Mucosa of stomach (tissue), 1 donor: ENCODE results near the gene MPHOSPH10.
"Not testable (repeated sequence)": the region's sequence is repeated elsewhere in the genome, so short reads cannot be mapped to it uniquely, and the experiment has no call there.

Experiments used
- H3K27me3 ChIP-seq: one replicate; pipeline ENCODE4 v1.7.0; 2013; ENCODE audit warnings: mild to moderate bottlenecking, low read length; ENCODE audit not compliant: control insufficient read depth, insufficient read depth
- H3K36me3 ChIP-seq: one replicate; pipeline ENCODE4 v1.7.0; 2013; ENCODE audit warnings: low read length; ENCODE audit not compliant: control insufficient read depth, insufficient read depth
- H3K4me1 ChIP-seq: one replicate; pipeline ENCODE4 v1.7.0; 2013; ENCODE audit warnings: mild to moderate bottlenecking, low read length; ENCODE audit not compliant: control insufficient read depth, insufficient read depth
- H3K4me3 ChIP-seq: one replicate; pipeline ENCODE4 v1.7.0; 2013; ENCODE audit warnings: low read length
- H3K9ac ChIP-seq: one replicate; pipeline ENCODE4 v1.7.0; 2013; ENCODE audit warnings: mild to moderate bottlenecking, low read length, moderate library complexity
- H3K9me3 ChIP-seq: one replicate; pipeline ENCODE4 v1.7.0; 2013; ENCODE audit warnings: mild to moderate bottlenecking, low read length, moderate library complexity; ENCODE audit not compliant: control insufficient read depth
- donor health status: Pancreatic carcinoma.

Gene MPHOSPH10

DNA sequence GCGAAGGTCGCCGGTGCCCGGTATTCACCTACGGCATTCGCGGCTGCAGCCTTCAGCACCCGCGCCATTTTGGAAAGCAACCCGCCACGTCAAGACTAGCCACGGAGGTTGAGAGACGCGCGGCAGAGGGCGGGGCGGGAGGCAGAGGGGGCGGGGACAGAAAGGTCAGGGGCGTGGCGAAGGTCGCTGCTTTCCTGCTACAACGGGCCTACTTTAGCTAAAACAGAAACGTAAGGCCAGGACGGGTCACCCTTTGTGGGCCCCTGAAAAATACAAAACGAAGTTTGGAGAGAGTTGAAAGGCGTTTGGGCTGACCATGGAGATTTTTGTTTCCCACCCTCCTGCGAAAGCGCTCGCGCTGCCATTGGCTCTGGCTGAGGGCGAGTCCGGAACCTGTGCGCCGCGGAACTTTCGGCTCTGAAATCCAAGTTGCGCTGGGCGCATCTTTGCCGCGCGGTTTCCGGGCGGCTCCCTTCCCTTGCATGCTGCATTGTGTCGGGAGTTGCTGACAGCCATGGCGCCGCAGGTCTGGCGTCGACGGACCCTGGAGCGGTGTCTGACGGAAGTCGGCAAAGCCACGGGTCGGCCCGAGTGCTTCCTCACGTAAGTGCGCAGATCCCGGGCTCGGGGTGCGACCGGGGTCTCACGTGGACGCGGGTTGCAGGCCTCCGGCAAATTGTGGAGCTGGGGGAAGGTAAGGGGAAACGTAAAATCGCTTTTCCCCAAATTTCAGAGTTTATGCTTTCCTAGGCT lies at the start of gene MPHOSPH10, which contains the start of gene MCEE:
Gene MPHOSPH10, plus strand, starts transcription at position 483 of the 753 bp plus-strand sequence. Its CDS starts 32 bp downstream, at position 515.
Gene MCEE, minus strand, starts transcription at position 78 of the 753 bp plus-strand sequence. Its CDS starts 10 bp downstream, at position 68.
- Histone ChIP-seq H3K4me3 (peak within 1 kb of the TSS; percentile 94), H3K9me3 (no peaks in the 10 kb centered on the region), H3K27me3 (no peaks in the 10 kb centered on the region), H3K4me1 (no peaks in the 10 kb centered on the region), H3K36me3 (no peaks in the 10 kb centered on the region), H3K9ac (peak within 1 kb of the TSS; percentile 91)

DNA sequence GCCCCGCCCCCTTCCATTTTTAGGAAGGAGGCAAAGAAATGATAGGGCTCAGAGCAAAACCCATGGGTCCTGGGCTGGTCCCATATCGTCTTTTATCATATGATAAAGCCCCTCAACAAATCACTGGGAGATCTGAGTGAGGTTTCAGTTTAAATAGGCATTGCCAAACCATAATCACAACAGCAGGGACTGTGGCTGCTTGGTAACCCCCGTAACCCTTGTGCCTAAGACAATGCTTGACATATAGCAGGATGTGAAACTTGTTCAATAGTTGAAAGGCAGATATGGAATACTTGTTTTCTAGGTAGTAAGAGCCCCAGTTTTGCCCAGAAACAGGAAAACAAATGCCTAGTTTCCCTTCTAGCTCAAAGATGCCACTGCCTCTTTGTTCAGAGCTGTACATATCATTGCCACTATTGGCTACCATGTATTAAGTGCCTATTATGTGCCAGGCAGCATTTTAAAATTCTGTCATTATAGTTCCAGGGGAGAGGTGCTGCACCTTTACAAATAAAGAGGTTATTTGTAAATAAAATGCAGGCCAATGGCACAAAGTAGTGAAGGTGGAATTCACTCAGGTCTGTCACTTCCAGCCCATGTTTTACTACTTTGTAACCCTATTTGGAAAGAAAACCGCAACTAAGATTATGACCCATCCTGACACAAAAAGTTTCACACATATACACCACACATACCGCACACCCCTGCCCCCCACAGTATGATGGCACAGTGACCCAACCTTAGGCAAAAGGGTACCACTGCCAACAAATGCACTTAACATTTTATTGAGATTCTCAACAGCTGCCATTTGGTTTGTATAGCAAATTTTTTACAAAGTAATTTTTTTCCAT lies 47.8 kb upstream of the MPHOSPH10 start:
- H3K4me1 ChIP-seq = no peaks in the 10 kb centered on the region
- no peaks in the 10 kb centered on the region for H3K9me3 ChIP-seq
- no peak overlapping the region for H3K4me3 ChIP-seq
- no peak overlapping the region for H3K9ac ChIP-seq
- H3K27me3 ChIP-seq = no peaks in the 10 kb centered on the region
- H3K36me3 ChIP-seq = no peaks in the 10 kb centered on the region

GRCh38 chr2:71083297-71083696 lies 47.1 kb upstream of the MPHOSPH10 start:
- not testable (repeated sequence) for H3K36me3 ChIP-seq, H3K9me3 ChIP-seq, H3K27me3 ChIP-seq, H3K4me1 ChIP-seq, H3K4me3 ChIP-seq, H3K9ac ChIP-seq

DNA sequence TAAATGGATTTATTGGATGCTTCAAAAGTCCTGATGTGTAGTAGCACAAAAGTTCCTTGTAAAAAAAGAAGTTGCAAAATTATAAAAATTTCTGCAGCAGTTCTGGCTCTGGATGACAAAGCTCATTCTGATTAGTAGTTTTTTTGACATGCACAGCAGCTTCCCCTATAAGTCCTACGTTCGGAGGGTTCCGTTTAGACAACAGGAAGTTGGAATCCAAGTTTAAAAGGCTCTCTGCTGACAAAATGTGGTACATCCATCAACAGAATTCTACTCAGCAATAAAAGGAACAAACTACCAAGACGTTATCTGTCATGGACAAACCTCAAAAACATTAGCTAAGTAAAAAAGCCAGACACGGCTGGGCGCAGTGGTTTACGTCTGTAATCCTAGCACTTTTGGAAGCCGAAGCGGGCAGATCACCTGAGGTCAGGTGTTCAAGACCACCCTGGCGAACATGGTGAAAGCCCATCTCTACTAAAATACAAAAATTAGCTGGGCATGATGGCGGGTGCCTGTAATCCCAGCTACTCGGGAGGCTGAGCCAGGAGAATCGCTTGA lies 46.6 kb upstream of the MPHOSPH10 start:
- not testable (repeated sequence) for H3K4me1 ChIP-seq, H3K4me3 ChIP-seq, H3K36me3 ChIP-seq, H3K9me3 ChIP-seq, H3K9ac ChIP-seq, H3K27me3 ChIP-seq

GRCh38 chr2:71085325-71086003 lies 45.0 kb upstream of the MPHOSPH10 start:
- H3K9ac ChIP-seq, H3K4me1 ChIP-seq, H3K9me3 ChIP-seq, H3K4me3 ChIP-seq, H3K27me3 ChIP-seq, H3K36me3 ChIP-seq: not testable (repeated sequence)

GRCh38 chr2:71089475-71089874 lies 41.0 kb upstream of the MPHOSPH10 start:
- H3K9me3 ChIP-seq, H3K36me3 ChIP-seq, H3K4me3 ChIP-seq, H3K9ac ChIP-seq, H3K27me3 ChIP-seq, H3K4me1 ChIP-seq: not testable (repeated sequence)

DNA sequence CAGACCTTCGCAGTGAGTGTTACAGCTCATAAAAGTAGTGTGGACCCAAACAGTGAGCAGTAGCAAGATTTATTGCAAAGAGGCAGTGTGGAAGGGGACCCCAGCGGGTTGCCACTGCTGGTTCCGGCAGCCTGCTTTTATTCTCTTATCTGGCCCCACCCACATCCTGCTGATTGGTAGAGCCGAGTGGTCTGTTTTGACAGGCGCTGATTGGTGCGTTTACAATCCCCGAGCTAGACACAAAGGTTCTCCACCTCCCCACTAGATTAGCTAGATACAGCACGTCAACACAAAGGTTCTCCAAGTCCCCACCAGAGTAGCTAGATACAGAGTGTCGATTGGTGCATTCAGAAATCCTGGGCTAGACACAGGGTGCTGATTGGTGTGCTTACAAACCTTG lies 38.6 kb upstream of the MPHOSPH10 start:
- H3K9me3 ChIP-seq, H3K36me3 ChIP-seq, H3K4me1 ChIP-seq, H3K27me3 ChIP-seq, H3K9ac ChIP-seq, H3K4me3 ChIP-seq: not testable (repeated sequence)

DNA sequence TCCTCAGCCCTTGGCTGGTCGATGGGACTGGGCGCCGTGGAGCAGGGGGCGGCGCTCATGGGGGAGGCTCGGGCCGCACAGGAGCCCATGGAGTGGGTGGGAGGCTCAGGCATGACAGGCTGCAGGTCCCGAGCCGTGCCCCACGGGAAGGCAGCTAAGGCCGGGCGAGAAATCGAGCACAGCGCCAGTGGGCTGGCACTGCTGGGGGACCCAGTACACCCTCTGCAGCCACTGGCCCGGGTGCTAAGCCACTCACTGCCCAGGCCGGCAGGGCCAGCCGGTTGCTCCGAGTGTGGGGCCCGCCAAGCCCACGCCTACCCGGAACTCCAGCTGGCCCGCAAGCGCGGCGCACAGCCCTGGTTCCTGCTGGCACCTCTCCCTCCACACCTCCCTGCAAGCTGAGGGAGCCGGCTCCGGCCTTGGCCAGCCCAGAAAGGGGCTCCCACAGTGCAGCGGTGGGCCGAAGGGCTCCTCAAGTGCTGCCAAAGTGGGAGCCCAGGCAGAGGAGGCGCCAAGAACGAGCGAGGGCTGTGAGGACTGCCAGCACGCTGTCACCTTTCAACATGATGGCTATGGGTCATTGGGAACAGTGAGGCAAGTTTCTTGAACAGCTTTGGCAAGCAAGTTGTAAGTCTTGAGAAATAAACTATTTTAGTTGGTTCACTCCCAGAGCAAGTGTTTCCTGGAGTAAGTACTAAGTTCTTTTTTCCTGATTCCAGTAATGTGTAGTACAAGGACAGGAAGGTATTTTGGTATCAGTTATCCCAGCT lies 37.8 kb upstream of the MPHOSPH10 start:
- not testable (repeated sequence) for H3K4me1 ChIP-seq, H3K4me3 ChIP-seq, H3K36me3 ChIP-seq, H3K27me3 ChIP-seq, H3K9me3 ChIP-seq, H3K9ac ChIP-seq

GRCh38 chr2:71100195-71100964 lies 30.1 kb upstream of the MPHOSPH10 start:
- H3K36me3 ChIP-seq = no peaks in the 10 kb centered on the region
- H3K27me3 ChIP-seq = no peaks in the 10 kb centered on the region
- H3K9ac ChIP-seq = no peak overlapping the region
- no peak overlapping the region for H3K4me3 ChIP-seq
- no peaks in the 10 kb centered on the region for H3K9me3 ChIP-seq
- no peaks in the 10 kb centered on the region for H3K4me1 ChIP-seq

DNA sequence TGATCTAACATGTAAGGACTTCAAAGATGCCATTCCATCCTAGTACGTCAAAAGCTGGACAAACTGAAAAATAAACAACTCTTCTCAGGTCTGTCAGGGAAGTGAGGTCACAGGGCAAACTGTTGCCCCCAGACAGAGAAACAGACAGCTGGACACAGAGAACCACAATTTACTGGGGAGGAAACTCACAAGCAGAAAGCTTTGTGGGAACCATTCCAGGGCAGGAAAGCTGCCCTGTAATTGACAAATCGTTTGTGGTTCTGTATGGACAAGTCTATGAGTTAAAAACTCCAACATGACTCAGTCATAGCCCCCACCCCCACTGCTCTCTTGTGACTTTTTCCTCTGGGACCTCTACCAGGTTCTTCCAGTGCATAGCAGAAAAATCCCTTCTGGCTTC lies 28.8 kb upstream of the MPHOSPH10 start:
- Histone ChIP-seq H3K27me3 (no peaks in the 10 kb centered on the region), H3K4me1 (no peaks in the 10 kb centered on the region), H3K36me3 (no peaks in the 10 kb centered on the region), H3K9me3 (no peaks in the 10 kb centered on the region), H3K9ac (no peak overlapping the region), H3K4me3 (no peak overlapping the region)
